ENCODE data around the gene ARHGAP20.

ARHGAP20 gene

GRCh38 chr11:110600322-110600721, 111.9 kb downstream of the ARHGAP20 start:
- TF ChIP-seq ISL1 (CRISPR knock-in tag; IDR thresholded peaks at IDR 0.05) (no peak), ZFP3 (CRISPR knock-in tag; IDR thresholded peaks at IDR 0.05) (no peak), ZFP30 (CRISPR knock-in tag; IDR thresholded peaks at IDR 0.05) (no peak), CREB5 (CRISPR knock-in tag; IDR thresholded peaks at IDR 0.05; ENCODE audit: low read depth) (no peak), ARNTL (CRISPR knock-in tag; IDR thresholded peaks at IDR 0.05; ENCODE audit: borderline replicate concordance, low read depth) (no peak), RARB (CRISPR knock-in tag; IDR thresholded peaks at IDR 0.05) (no peak), PPARA (CRISPR knock-in tag; IDR thresholded peaks at IDR 0.05; ENCODE audit: borderline replicate concordance) (no peak), ZC3H10 (CRISPR knock-in tag; IDR thresholded peaks at IDR 0.05) (no peak), ZNF70 (CRISPR knock-in tag; IDR thresholded peaks at IDR 0.05) (no peak), CSDC2 (CRISPR knock-in tag; IDR thresholded peaks at IDR 0.05) (no peak), ESRRG (CRISPR knock-in tag; IDR thresholded peaks at IDR 0.05) (no peak), TCF4 (CRISPR knock-in tag; IDR thresholded peaks at IDR 0.05; ENCODE audit: borderline replicate concordance) (no peak), PATZ1 (CRISPR knock-in tag; IDR thresholded peaks at IDR 0.05; ENCODE audit: borderline replicate concordance) (no peak)
- no peak for ATAC-seq

GRCh38 chr11:110599207-110599606, 113.0 kb downstream of the ARHGAP20 start:
- TF ChIP-seq RARB (CRISPR knock-in tag; IDR thresholded peaks at IDR 0.05): no peak
- no peak for TF ChIP-seq ISL1 (CRISPR knock-in tag; IDR thresholded peaks at IDR 0.05)
- no peak for TF ChIP-seq PATZ1 (CRISPR knock-in tag; IDR thresholded peaks at IDR 0.05; ENCODE audit: borderline replicate concordance)
- no peak for TF ChIP-seq PPARA (CRISPR knock-in tag; IDR thresholded peaks at IDR 0.05; ENCODE audit: borderline replicate concordance)
- no peak for TF ChIP-seq CSDC2 (CRISPR knock-in tag; IDR thresholded peaks at IDR 0.05)
- no peak for TF ChIP-seq ZNF565 (CRISPR knock-in tag; conservative IDR thresholded peaks at IDR 0.05; ENCODE audit: low read depth)
- TF ChIP-seq GLIS3 (CRISPR knock-in tag; IDR thresholded peaks at IDR 0.05): no peak
- TF ChIP-seq TCF4 (CRISPR knock-in tag; IDR thresholded peaks at IDR 0.05; ENCODE audit: borderline replicate concordance): no peak
- no peak for TF ChIP-seq ZNF70 (CRISPR knock-in tag; IDR thresholded peaks at IDR 0.05)
- no peak for TF ChIP-seq BACH2 (CRISPR knock-in tag; IDR thresholded peaks at IDR 0.05; ENCODE audit: borderline replicate concordance)

GRCh38 chr11:110598725-110599124, 113.5 kb downstream of the ARHGAP20 start:
- no peak for ATAC-seq
- TF ChIP-seq CSRNP3 (CRISPR knock-in tag; IDR thresholded peaks at IDR 0.05) (no peak), RARB (CRISPR knock-in tag; IDR thresholded peaks at IDR 0.05) (no peak), ZC3H10 (CRISPR knock-in tag; IDR thresholded peaks at IDR 0.05) (no peak), ZNF8 (CRISPR knock-in tag; IDR thresholded peaks at IDR 0.05) (no peak), PPARA (CRISPR knock-in tag; IDR thresholded peaks at IDR 0.05; ENCODE audit: borderline replicate concordance) (no peak), ESRRG (CRISPR knock-in tag; IDR thresholded peaks at IDR 0.05) (no peak), CSDC2 (CRISPR knock-in tag; IDR thresholded peaks at IDR 0.05) (no peak), GLIS3 (CRISPR knock-in tag; IDR thresholded peaks at IDR 0.05) (no peak), POU6F1 (CRISPR knock-in tag; IDR thresholded peaks at IDR 0.05; ENCODE audit: borderline replicate concordance, low read depth) (no peak), ZNF565 (CRISPR knock-in tag; conservative IDR thresholded peaks at IDR 0.05; ENCODE audit: low read depth) (no peak), ZFP30 (CRISPR knock-in tag; IDR thresholded peaks at IDR 0.05) (no peak), TSHZ2 (CRISPR knock-in tag; IDR thresholded peaks at IDR 0.05) (no peak), ZNF70 (CRISPR knock-in tag; IDR thresholded peaks at IDR 0.05) (no peak), OSR1 (CRISPR knock-in tag; IDR thresholded peaks at IDR 0.05) (no peak), ISL1 (CRISPR knock-in tag; IDR thresholded peaks at IDR 0.05) (no peak)

More at GRCh38 chr11:110599207-110599606, 113.0 kb downstream of the ARHGAP20 start:
- ATAC-seq: no peak

Measured in SK-N-SH treated with all-trans-retinoic acid at 6 μM for 48 hours (cell line).